ENCODE data around the gene ACP7. TPM values are rescaled to one million over a fixed set of nuclear protein-coding genes. Genes with fewer than 3 reads are reported as not detected.

Gene ACP7
- total and polyA plus RNA-seq, 2 donors (not counting 3 experiments of a cell fraction or from before 2014, with no cell fraction given) = 0.04 to 0.49 TPM

DNA sequence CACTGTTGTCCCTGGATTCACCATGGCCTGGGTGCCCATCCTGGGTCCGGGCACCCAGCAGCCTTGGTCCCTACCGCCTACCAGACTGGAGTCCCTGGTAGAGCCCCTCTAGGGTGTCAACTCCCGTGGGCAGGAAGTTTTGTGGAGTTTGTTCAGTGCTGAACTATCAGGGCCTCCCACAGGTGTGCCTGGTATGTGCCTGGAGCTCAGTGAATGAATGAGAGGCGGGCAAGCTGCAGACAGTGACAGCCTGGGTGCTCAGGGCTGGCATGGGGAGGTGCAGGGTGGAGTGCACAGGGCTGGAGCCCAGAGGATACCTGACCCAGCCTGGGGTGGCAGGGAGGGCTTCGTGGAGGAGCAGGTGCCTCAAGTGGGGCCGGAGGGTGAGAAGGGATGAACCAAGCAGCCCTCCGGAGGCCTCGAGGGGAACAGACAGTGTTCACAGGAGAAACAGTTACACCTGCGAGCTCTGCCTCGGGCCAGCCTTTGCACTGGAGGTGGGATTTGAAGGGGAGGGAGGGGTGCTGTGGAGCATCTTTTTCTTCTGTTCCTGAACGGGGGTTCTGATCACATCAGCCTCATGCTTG lies 71.0 kb downstream of the ACP7 start:
- Histone ChIP-seq H3K4me1 (ENCODE audit: control insufficient read depth, extremely low read depth, insufficient read depth, low read length) (peaks cover under 1% of the 10 kb centered on the region), H3K27me3 (ENCODE audit: control insufficient read depth in 2 of 2, insufficient read depth in 2 of 2, low read length in 2 of 2) (no peaks in the 10 kb centered on the region), H2AFZ (ENCODE audit: low read depth, low read length) (no peak overlapping the region), H3K9ac (replicated peaks; ENCODE audit: extremely low read depth, insufficient read depth, low read length) (no peak overlapping the region), H3K79me2 (ENCODE audit: control insufficient read depth, insufficient read depth, low read length) (peaks cover 37% of the 10 kb centered on the region), H4K20me1 (replicated peaks; ENCODE audit: control insufficient read depth, extremely low read depth, insufficient read depth, low read length) (no peaks in the 10 kb centered on the region), H3K9me3 (replicated peaks; ENCODE audit: control insufficient read depth, insufficient read depth, low read length) (no peaks in the 10 kb centered on the region), H3K9me1 (replicated peaks; ENCODE audit: control insufficient read depth, extremely low read depth, insufficient read depth, low read length) (no peaks in the 10 kb centered on the region), H3K27ac (ENCODE audit: insufficient read depth, low read depth, low read length) (no peak overlapping the region), H3K4me2 (ENCODE audit: insufficient read depth, low read length) (no peak overlapping the region), H3K36me3 (ENCODE audit: control insufficient read depth in 2 of 2, extremely low read depth in 1 of 2, insufficient read depth in 2 of 2, low read length in 2 of 2) (no peaks in the 10 kb centered on the region), H3K4me3 (replicated peaks in 1 of 3; ENCODE audit: insufficient read depth in 1 of 3, low read depth in 1 of 3, low read length in 3 of 3) (no peak overlapping the region)
- POLR2A ChIA-PET = no interaction called here
- TF ChIP-seq FOS (IDR thresholded peaks at IDR 0.05; ENCODE audit: borderline replicate concordance, insufficient read depth, low read length) (no peak), POLR2AphosphoS5 (IDR thresholded peaks at IDR 0.05; ENCODE audit: insufficient read depth, low read depth, low read length) (no peak), JUN (IDR thresholded peaks at IDR 0.05; ENCODE audit: borderline replicate concordance, insufficient read depth, insufficient read length, low read depth) (no peak), MYC (IDR thresholded peaks at IDR 0.05; ENCODE audit: low read depth, low read length) (no peak), GATA2 (IDR thresholded peaks at IDR 0.05; ENCODE audit: insufficient read depth, insufficient read length, low read depth, low read length) (no peak), EZH2 (IDR thresholded peaks at IDR 0.05; ENCODE audit: borderline replicate concordance, low read depth, low read length, severe bottlenecking) (no peak), POLR2A (IDR thresholded peaks at IDR 0.05; ENCODE audit: low read depth, low read length) (no peak)
- TF ChIP-seq, protein P1, sequence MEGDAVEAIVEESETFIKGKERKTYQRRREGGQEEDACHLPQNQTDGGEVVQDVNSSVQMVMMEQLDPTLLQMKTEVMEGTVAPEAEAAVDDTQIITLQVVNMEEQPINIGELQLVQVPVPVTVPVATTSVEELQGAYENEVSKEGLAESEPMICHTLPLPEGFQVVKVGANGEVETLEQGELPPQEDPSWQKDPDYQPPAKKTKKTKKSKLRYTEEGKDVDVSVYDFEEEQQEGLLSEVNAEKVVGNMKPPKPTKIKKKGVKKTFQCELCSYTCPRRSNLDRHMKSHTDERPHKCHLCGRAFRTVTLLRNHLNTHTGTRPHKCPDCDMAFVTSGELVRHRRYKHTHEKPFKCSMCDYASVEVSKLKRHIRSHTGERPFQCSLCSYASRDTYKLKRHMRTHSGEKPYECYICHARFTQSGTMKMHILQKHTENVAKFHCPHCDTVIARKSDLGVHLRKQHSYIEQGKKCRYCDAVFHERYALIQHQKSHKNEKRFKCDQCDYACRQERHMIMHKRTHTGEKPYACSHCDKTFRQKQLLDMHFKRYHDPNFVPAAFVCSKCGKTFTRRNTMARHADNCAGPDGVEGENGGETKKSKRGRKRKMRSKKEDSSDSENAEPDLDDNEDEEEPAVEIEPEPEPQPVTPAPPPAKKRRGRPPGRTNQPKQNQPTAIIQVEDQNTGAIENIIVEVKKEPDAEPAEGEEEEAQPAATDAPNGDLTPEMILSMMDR (IDR thresholded peaks at IDR 0.05; ENCODE audit: extremely low read depth in 1 of 2, insufficient read depth in 1 of 2, low read depth in 1 of 2, low read length in 2 of 2) = no peak
- TF ChIP-seq, protein P2, sequence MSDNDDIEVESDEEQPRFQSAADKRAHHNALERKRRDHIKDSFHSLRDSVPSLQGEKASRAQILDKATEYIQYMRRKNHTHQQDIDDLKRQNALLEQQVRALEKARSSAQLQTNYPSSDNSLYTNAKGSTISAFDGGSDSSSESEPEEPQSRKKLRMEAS (IDR thresholded peaks at IDR 0.05; ENCODE audit: insufficient read depth, insufficient read length) = no peak
- BruUV-seq (replicated peaks) = no TSS peak
- CTCF ChIA-PET = interaction anchor here (1.5 to 1.6 kb wide), 2 partner anchors 32 to 33 kb away, joined by 3 to 4 read pairs; no protein-coding TSS in a partner anchor
- dilution Hi-C loops (cut with MboI; ENCODE audit: extremely low pct_ligation_motif_present, low sequenced_read_pairs) = no loop called here
- FAIRE-seq (no peak), DNase-seq (ENCODE audit: low read depth, low spot score) (no peak)
- intact Hi-C loops (cut with micrococcal nuclease) = no loop called here
